Right atrium auricular region (tissue), 2 donors: ENCODE results near the gene ETV7. TPM values are rescaled to one million over a fixed set of nuclear protein-coding genes. Genes with fewer than 3 reads are reported as not detected.

ENCODE experiments used
- DNase-seq: peaks from one replicate; pipeline ENCODE4 v3.0.0-alpha.2; 2019; ENCODE audit warnings: low spot score
- H3K27ac ChIP-seq, 2 donors: fragments of 200-600 bp; sonication (generic); 1 replicate in 1 of 2; 2 replicates in 1 of 2; pipeline ENCODE4 v1.5.1; 2016 to 2019
- H3K27me3 ChIP-seq, 2 donors: fragments of 200-600 bp; sonication (generic); one replicate each; pipeline versions ENCODE4 v1.5.1 to v1.6.0; 2017 to 2019
- H3K36me3 ChIP-seq: fragments of 200-600 bp; sonication (generic); one replicate; pipeline ENCODE4 v1.5.1; 2016
- H3K4me1 ChIP-seq, 2 donors: fragments of 200-600 bp; sonication (generic); one replicate each; pipeline versions ENCODE4 v1.5.1 to v1.6.0; 2017 to 2019
- H3K4me3 ChIP-seq, 2 donors: fragments of 200-600 bp; sonication (generic); 1 replicate in 1 of 2; 2 replicates in 1 of 2; pipeline ENCODE4 v1.5.1; 2017 to 2019; ENCODE audit warnings: mild to moderate bottlenecking in 1 of 2, moderate library complexity in 1 of 2
- H3K9me3 ChIP-seq, 2 donors: fragments of 200-600 bp; sonication (generic); one replicate each; pipeline ENCODE4 v1.5.1; 2019
- CTCF ChIP-seq, 2 donors: fragments of 200-600 bp; sonication (generic); IDR thresholded peaks; one replicate each; pipeline ENCODE4 v1.5.1; 2019; ENCODE audit warnings: antibody characterized with exemption in 2 of 2
- total RNA-seq, 2 donors: library from RNA; depleted of rRNA; stranded (reverse); fragments of >200 nt; gene quantifications; one replicate each; pipeline ENCODE4 v1.1.0, GENCODE V29; 2016

The ETV7 gene
- total RNA-seq, 2 donors from 2014 or later: 0.33 to 0.43 TPM

GRCh38 chr6:36373368-36374019, 14.0 kb downstream of the ETV7 start:
- Histone ChIP-seq H3K27ac (no peak overlapping the region), H3K4me3 (no peak overlapping the region), H3K9me3 (no peaks in the 10 kb centered on the region), H3K36me3 (no peaks in the 10 kb centered on the region), H3K27me3 (no peaks in the 10 kb centered on the region), H3K4me1 (no peaks in the 10 kb centered on the region)
- TF ChIP-seq CTCF (IDR thresholded peaks at IDR 0.05): no peak
- no peak for DNase-seq

- no peak for DNase-seq
- TF ChIP-seq CTCF (IDR thresholded peaks at IDR 0.05): no peak
These were observed 15.4 kb downstream of the ETV7 start for GRCh38 chr6:36372088-36372487.

GRCh38 chr6:36371211-36371610, 16.3 kb downstream of the ETV7 start:
- Histone ChIP-seq H3K36me3 (no peaks in the 10 kb centered on the region), H3K4me1 (no peaks in the 10 kb centered on the region), H3K27ac (no peak overlapping the region), H3K4me3 (no peak overlapping the region), H3K9me3 (no peaks in the 10 kb centered on the region), H3K27me3 (no peaks in the 10 kb centered on the region)
- TF ChIP-seq CTCF (IDR thresholded peaks at IDR 0.05): no peak
- DNase-seq: no peak

More at GRCh38 chr6:36372088-36372487, 15.4 kb downstream of the ETV7 start:
- no peaks in the 10 kb centered on the region for H3K36me3 ChIP-seq
- no peaks in the 10 kb centered on the region for H3K4me1 ChIP-seq
- no peak overlapping the region for H3K4me3 ChIP-seq
- no peak overlapping the region for H3K27ac ChIP-seq
- H3K9me3 ChIP-seq: no peaks in the 10 kb centered on the region
- no peaks in the 10 kb centered on the region for H3K27me3 ChIP-seq

GRCh38 chr6:36370638-36371037, 16.8 kb downstream of the ETV7 start:
- TF ChIP-seq CTCF (IDR thresholded peaks at IDR 0.05): no peak
- Histone ChIP-seq H3K36me3 (no peaks in the 10 kb centered on the region), H3K27ac (no peak overlapping the region)

GRCh38 chr6:36368921-36369865, 18.3 kb downstream of the ETV7 start:
- no peak overlapping the region for H3K27ac ChIP-seq
- no peak for TF ChIP-seq CTCF (IDR thresholded peaks at IDR 0.05)
- H3K4me1 ChIP-seq: no peaks in the 10 kb centered on the region
- DNase-seq: no peak
- H3K4me3 ChIP-seq: no peak overlapping the region
- no peaks in the 10 kb centered on the region for H3K9me3 ChIP-seq
- no peaks in the 10 kb centered on the region for H3K27me3 ChIP-seq
- H3K36me3 ChIP-seq: no peaks in the 10 kb centered on the region

More at GRCh38 chr6:36370638-36371037, 16.8 kb downstream of the ETV7 start:
- H3K9me3 ChIP-seq: no peaks in the 10 kb centered on the region
- DNase-seq: no peak
- H3K4me1 ChIP-seq: no peaks in the 10 kb centered on the region
- no peaks in the 10 kb centered on the region for H3K27me3 ChIP-seq
- H3K4me3 ChIP-seq: no peak overlapping the region
